ENCODE data around the gene DNAJB5.

Gene DNAJB5

DNA sequence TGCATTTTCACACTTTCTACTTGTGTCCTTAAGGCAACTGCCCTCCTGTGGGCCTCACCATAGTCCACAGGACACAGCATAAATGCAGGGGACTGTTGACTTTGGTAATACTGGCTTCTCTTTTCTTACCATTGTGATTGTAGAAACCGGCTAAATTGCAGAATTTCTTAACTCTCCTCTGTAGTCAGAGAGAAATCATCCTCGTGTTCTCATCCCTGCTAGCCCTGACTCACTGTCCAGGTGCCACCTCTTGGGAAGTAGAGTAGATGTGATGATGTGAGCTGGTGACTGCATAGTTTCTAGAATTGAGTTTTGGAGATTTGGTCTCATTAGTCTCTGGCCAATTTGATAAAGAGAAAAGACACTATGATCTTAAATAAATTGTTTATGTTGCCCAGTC is 26.0 kb upstream of the DNAJB5 start:
- Histone ChIP-seq H3K79me2 (ENCODE audit: insufficient read depth, low read length) (no peaks in the 10 kb centered on the region), H3K36me3 (ENCODE audit: insufficient read depth, low read length) (no peaks in the 10 kb centered on the region), H2AFZ (ENCODE audit: low read depth, low read length) (no peak overlapping the region), H4K20me1 (ENCODE audit: insufficient read depth, low read length) (no peaks in the 10 kb centered on the region), H3K27ac (ENCODE audit: low read length) (no peak overlapping the region), H3K4me2 (ENCODE audit: insufficient read depth, low read length) (no peak overlapping the region), H3K9ac (ENCODE audit: low read depth, low read length) (no peak overlapping the region), H3K4me1 (ENCODE audit: insufficient read depth, low read length) (no peaks in the 10 kb centered on the region), H3K9me3 (ENCODE audit: insufficient read depth, low read length, severe bottlenecking) (no peaks in the 10 kb centered on the region), H3K4me3 (ENCODE audit: low read depth in 1 of 2, low read length in 2 of 2) (no peak overlapping the region), H3K27me3 (ENCODE audit: insufficient read depth, low read length, poor library complexity) (peaks cover 2% of the 10 kb centered on the region)
- no peak for DNase-seq
- TF ChIP-seq EZH2 (IDR thresholded peaks at IDR 0.05; ENCODE audit: borderline replicate concordance, low read depth, low read length, severe bottlenecking) (no peak), CTCF (IDR thresholded peaks at IDR 0.05; ENCODE audit: borderline replicate concordance, extremely low read depth, low read length, poor library complexity, severe bottlenecking) (no peak)
- no peak for ATAC-seq (ENCODE audit: insufficient read depth, low read depth)

DNA sequence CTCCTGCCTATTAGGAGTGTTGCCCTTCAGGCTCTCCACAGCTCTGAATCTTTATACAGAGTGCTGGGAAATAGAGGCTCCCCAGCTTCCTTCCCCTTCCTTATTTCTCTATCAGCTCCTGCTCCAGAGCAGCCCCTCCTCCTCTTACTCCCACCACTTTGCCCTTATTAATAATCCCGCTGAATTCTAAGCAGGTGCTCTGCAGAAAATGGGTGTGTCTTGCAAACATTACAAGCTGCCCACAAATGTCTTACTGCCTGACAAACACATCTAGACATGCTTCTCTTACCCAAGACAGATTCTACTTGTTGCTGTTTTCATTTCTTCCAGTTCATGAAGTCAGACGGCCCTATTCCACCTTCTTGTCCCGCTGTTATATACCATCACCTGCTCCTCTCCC is 25.1 kb upstream of the DNAJB5 start:
- no peak overlapping the region for H2AFZ ChIP-seq (ENCODE audit: low read depth, low read length)
- peaks cover 7% of the 10 kb centered on the region for H3K27me3 ChIP-seq (ENCODE audit: insufficient read depth, low read length, poor library complexity)
- no peaks in the 10 kb centered on the region for H3K36me3 ChIP-seq (ENCODE audit: insufficient read depth, low read length)
- no peaks in the 10 kb centered on the region for H4K20me1 ChIP-seq (ENCODE audit: insufficient read depth, low read length)
- no peak for ATAC-seq (ENCODE audit: insufficient read depth, low read depth)
- no peaks in the 10 kb centered on the region for H3K9me3 ChIP-seq (ENCODE audit: insufficient read depth, low read length, severe bottlenecking)
- no peak overlapping the region for H3K4me3 ChIP-seq (ENCODE audit: low read depth in 1 of 2, low read length in 2 of 2)
- no peak overlapping the region for H3K27ac ChIP-seq (ENCODE audit: low read length)
- H3K9ac ChIP-seq (ENCODE audit: low read depth, low read length) = no peak overlapping the region
- H3K4me2 ChIP-seq (ENCODE audit: insufficient read depth, low read length) = no peak overlapping the region
- DNase-seq = no peak
- no peaks in the 10 kb centered on the region for H3K79me2 ChIP-seq (ENCODE audit: insufficient read depth, low read length)
- no peaks in the 10 kb centered on the region for H3K4me1 ChIP-seq (ENCODE audit: insufficient read depth, low read length)
- TF ChIP-seq EZH2 (IDR thresholded peaks at IDR 0.05; ENCODE audit: borderline replicate concordance, low read depth, low read length, severe bottlenecking) (no peak), CTCF (IDR thresholded peaks at IDR 0.05; ENCODE audit: borderline replicate concordance, extremely low read depth, low read length, poor library complexity, severe bottlenecking) (no peak)

DNA sequence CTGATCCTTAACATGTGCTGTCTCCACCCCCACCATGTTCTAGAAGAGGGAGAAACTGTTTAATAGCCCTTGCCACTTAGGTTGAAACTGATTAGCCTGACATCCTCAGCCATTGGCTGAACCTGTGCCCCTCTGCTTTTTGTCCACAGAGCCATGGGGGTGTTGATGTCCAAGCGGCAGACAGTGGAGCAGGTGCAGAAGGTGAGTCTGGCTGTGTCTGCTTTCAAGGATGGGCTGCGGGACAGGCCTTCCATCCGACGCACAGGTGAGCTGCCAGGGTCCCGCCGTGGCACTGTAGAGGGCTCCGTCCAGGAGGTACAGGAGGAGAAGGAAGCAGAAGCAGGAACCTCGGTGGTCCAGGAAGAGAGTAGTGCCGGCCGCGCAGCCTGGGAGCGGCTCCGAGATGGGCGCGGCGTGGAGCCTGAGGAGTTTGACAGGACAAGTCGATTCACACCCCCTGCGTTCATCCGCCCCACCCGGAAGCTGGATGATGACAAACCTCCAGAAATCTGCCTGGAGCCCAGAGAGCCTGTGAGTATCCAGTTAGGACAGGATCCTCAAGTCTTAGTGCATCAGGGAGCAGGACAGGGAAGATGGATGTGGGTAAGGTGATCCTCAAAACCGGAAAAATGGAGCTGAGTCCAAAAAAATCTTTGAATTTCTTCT is 18.3 kb upstream of the DNAJB5 start:
- Histone ChIP-seq H3K27ac (ENCODE audit: low read length) (no peak overlapping the region), H3K9me3 (ENCODE audit: insufficient read depth, low read length, severe bottlenecking) (no peaks in the 10 kb centered on the region), H3K4me1 (ENCODE audit: insufficient read depth, low read length) (no peaks in the 10 kb centered on the region), H3K4me2 (ENCODE audit: insufficient read depth, low read length) (no peak overlapping the region), H3K27me3 (ENCODE audit: insufficient read depth, low read length, poor library complexity) (peaks cover 7% of the 10 kb centered on the region), H3K36me3 (ENCODE audit: insufficient read depth, low read length) (no peaks in the 10 kb centered on the region), H3K79me2 (ENCODE audit: insufficient read depth, low read length) (no peaks in the 10 kb centered on the region), H3K4me3 (ENCODE audit: low read depth in 1 of 2, low read length in 2 of 2) (no peak overlapping the region), H3K9ac (ENCODE audit: low read depth, low read length) (no peak overlapping the region), H2AFZ (ENCODE audit: low read depth, low read length) (no peak overlapping the region), H4K20me1 (ENCODE audit: insufficient read depth, low read length) (no peaks in the 10 kb centered on the region)
- no peak for TF ChIP-seq EZH2 (IDR thresholded peaks at IDR 0.05; ENCODE audit: borderline replicate concordance, low read depth, low read length, severe bottlenecking)
- TF ChIP-seq CTCF (IDR thresholded peaks at IDR 0.05; ENCODE audit: borderline replicate concordance, extremely low read depth, low read length, poor library complexity, severe bottlenecking) = no peak
- ATAC-seq (ENCODE audit: insufficient read depth, low read depth) (no peak), DNase-seq (no peak)

All from DND-41 (cell line).